ENCODE results near the gene SLC7A9. TPM values are rescaled to one million over a fixed set of nuclear protein-coding genes. Genes with fewer than 3 reads are reported as not detected.

SLC7A9 gene
- total RNA-seq, 1 donor from 2014 or later, result 0.78 TPM

DNA sequence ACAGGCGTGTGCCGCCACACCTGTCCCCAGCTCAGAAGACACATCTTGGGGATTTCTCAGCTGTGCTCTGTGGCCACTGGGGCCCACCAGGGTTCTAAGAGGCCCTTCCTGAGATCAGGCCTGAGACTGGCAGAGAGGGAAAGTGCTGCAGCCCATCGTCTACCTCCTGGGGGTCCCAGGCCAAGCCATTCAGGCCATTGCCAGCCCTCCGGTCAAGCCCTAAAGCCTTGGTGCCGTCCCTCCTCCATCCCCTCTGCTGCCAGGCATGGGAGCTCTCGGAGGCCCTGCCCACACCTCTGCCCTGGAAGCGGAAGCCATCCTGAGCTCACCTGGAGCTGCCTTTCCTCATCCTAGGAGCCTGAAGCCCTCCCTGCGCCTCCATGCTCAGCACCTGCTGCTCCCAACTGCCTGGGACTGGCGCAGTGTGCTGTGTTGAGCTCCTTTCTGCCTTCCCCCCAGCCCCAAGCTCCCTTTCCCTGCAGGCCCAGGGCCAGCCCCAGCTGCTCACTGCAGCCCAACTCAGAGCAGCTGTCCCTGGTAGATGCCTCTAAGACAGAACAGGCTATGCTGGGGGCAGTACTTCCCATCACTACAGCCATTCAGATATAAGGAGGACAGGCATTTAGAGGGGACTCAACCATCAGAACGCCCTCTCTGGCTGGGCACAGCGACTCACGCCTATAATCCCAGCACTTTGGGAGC is 2.9 kb downstream of the SLC7A9 start:
- H3K27me3 Mint-ChIP-seq (ENCODE audit: unreplicated experiment), result no peaks in the 10 kb centered on the region
- TF ChIP-seq, protein P1, sequence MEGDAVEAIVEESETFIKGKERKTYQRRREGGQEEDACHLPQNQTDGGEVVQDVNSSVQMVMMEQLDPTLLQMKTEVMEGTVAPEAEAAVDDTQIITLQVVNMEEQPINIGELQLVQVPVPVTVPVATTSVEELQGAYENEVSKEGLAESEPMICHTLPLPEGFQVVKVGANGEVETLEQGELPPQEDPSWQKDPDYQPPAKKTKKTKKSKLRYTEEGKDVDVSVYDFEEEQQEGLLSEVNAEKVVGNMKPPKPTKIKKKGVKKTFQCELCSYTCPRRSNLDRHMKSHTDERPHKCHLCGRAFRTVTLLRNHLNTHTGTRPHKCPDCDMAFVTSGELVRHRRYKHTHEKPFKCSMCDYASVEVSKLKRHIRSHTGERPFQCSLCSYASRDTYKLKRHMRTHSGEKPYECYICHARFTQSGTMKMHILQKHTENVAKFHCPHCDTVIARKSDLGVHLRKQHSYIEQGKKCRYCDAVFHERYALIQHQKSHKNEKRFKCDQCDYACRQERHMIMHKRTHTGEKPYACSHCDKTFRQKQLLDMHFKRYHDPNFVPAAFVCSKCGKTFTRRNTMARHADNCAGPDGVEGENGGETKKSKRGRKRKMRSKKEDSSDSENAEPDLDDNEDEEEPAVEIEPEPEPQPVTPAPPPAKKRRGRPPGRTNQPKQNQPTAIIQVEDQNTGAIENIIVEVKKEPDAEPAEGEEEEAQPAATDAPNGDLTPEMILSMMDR (IDR thresholded peaks at IDR 0.05), result no peak
- H3K27ac Mint-ChIP-seq (ENCODE audit: unreplicated experiment), result no peak overlapping the region
- no peak overlapping the region for H3K4me3 Mint-ChIP-seq (ENCODE audit: unreplicated experiment)
- no peaks in the 10 kb centered on the region for H3K9me3 Mint-ChIP-seq (ENCODE audit: unreplicated experiment)
- no peaks in the 10 kb centered on the region for H3K4me1 Mint-ChIP-seq (ENCODE audit: unreplicated experiment)
- no peaks in the 10 kb centered on the region for H3K36me3 Mint-ChIP-seq (ENCODE audit: unreplicated experiment)
- DNase-seq (ENCODE audit: extremely low spot score, unreplicated experiment), result no peak

GRCh38 chr19:32866061-32866460 is 3.5 kb downstream of the SLC7A9 start:
- Mint-ChIP-seq H3K9me3 (ENCODE audit: unreplicated experiment) (no peaks in the 10 kb centered on the region), H3K36me3 (ENCODE audit: unreplicated experiment) (no peaks in the 10 kb centered on the region), H3K27me3 (ENCODE audit: unreplicated experiment) (no peaks in the 10 kb centered on the region), H3K27ac (ENCODE audit: unreplicated experiment) (no peak overlapping the region), H3K4me1 (ENCODE audit: unreplicated experiment) (no peaks in the 10 kb centered on the region), H3K4me3 (ENCODE audit: unreplicated experiment) (no peak overlapping the region)
- DNase-seq (ENCODE audit: extremely low spot score, unreplicated experiment), result no peak
- TF ChIP-seq, protein P1 (IDR thresholded peaks at IDR 0.05), result no peak

DNA sequence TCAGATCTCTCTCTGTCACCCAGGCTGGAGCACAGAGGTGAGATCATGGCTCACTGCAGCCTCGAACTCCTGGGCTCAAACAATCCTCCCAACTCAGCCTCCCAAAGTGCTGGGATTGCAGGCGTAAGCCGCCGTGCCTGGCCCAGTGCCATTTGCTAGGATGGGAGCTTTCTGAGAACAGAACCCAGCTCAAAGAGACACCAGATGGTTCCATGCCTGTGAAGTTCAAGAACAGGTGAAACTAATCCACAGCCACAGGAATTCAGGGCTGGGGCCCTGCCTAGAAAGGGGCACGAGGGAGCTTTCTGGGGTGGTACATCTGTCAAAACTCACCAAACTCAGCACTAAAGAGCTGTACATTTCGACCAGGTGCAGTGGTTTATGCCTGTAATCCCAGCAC is 4.2 kb downstream of the SLC7A9 start:
- no peak overlapping the region for H3K27ac Mint-ChIP-seq (ENCODE audit: unreplicated experiment)
- H3K9me3 Mint-ChIP-seq (ENCODE audit: unreplicated experiment), result no peaks in the 10 kb centered on the region
- no peaks in the 10 kb centered on the region for H3K4me1 Mint-ChIP-seq (ENCODE audit: unreplicated experiment)
- H3K4me3 Mint-ChIP-seq (ENCODE audit: unreplicated experiment), result no peak overlapping the region
- no peak for DNase-seq (ENCODE audit: extremely low spot score, unreplicated experiment)
- H3K27me3 Mint-ChIP-seq (ENCODE audit: unreplicated experiment), result no peaks in the 10 kb centered on the region
- TF ChIP-seq, protein P1 (IDR thresholded peaks at IDR 0.05), result no peak
- H3K36me3 Mint-ChIP-seq (ENCODE audit: unreplicated experiment), result no peaks in the 10 kb centered on the region

DNA sequence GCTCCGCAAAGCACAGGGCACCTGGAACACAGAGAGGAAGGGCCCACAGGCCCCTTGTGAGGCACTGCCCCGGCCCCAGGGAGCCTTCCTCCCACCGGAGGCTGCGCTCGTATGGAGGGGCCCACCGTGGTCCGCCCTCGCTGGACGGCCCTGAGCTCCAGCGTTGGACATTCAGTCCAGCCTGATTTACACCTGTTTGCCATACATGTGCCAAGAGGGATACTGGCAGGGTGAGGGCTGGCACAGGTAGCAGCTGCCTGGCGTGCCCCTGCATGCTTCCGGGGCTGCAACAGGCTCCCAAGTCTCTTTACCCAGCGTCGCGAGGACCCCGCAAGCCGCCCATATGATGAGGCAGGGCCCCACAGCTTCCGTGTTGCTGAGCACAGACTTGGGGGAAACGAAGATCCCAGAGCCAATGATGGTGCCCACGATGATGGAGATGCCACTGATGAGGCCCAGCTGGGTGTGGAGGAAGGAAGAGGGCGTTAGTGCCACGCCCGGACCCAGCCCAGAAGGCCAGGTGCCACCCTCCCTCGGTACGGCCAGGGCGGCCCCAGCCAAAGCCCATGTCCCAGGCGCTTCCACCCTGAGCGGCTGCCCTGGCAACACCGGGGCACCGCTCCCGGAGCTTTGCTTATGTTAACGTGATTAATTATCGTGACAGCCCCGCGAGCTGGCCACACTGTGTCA is 5.1 kb downstream of the SLC7A9 start:
- Mint-ChIP-seq H3K4me3 (ENCODE audit: unreplicated experiment) (no peak overlapping the region), H3K36me3 (ENCODE audit: unreplicated experiment) (no peaks in the 10 kb centered on the region), H3K9me3 (ENCODE audit: unreplicated experiment) (no peaks in the 10 kb centered on the region), H3K27ac (ENCODE audit: unreplicated experiment) (no peak overlapping the region), H3K27me3 (ENCODE audit: unreplicated experiment) (no peaks in the 10 kb centered on the region), H3K4me1 (ENCODE audit: unreplicated experiment) (no peaks in the 10 kb centered on the region)
- TF ChIP-seq, protein P1 (IDR thresholded peaks at IDR 0.05), result no peak
- DNase-seq (ENCODE audit: extremely low spot score, unreplicated experiment), result no peak

DNA sequence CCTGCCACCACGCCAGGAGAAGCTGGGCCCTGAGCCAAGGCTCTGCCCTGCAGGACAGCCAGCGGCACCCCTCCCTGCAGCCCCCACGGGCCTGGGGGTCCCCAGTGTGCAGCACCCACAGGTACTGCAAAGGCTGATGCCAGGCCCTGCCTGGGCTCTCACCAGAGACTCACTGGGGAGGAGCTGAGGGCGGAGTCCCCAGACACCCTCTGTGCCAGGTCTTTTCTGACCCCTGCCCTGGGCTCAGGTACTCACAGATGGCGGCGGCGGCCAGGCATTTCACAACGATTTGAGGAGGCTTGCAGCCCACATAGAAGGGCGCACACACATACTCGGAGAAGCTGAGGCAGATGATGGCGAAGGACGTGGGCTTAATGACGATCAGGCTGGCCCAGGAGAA is 5.7 kb downstream of the SLC7A9 start:
- H3K27me3 Mint-ChIP-seq (ENCODE audit: unreplicated experiment), result no peaks in the 10 kb centered on the region
- TF ChIP-seq, protein P1 (IDR thresholded peaks at IDR 0.05), result no peak
- no peaks in the 10 kb centered on the region for H3K4me1 Mint-ChIP-seq (ENCODE audit: unreplicated experiment)
- no peaks in the 10 kb centered on the region for H3K9me3 Mint-ChIP-seq (ENCODE audit: unreplicated experiment)
- no peak overlapping the region for H3K27ac Mint-ChIP-seq (ENCODE audit: unreplicated experiment)
- no peaks in the 10 kb centered on the region for H3K36me3 Mint-ChIP-seq (ENCODE audit: unreplicated experiment)
- DNase-seq (ENCODE audit: extremely low spot score, unreplicated experiment), result no peak
- H3K4me3 Mint-ChIP-seq (ENCODE audit: unreplicated experiment), result no peak overlapping the region
